Measurements from ENCODE around the gene ADARB1. TPM values are rescaled to one million over a fixed set of nuclear protein-coding genes. Genes with fewer than 3 reads are reported as not detected.

ADARB1 gene
- total RNA-seq, 1 experiment from 2014 or later = 31.9 TPM

- no peak for DNase-seq (ENCODE audit: low spot score)
- TF ChIP-seq EZH2 (IDR thresholded peaks at IDR 0.05; ENCODE audit: borderline replicate concordance, low read depth, low read length, poor library complexity, severe bottlenecking) (no peak), CTCF (conservative IDR thresholded peaks at IDR 0.05; ENCODE audit: low read depth, low read length) (no peak)
- Histone ChIP-seq H3K4me3 (ENCODE audit: low read depth, low read length, poor library complexity, severe bottlenecking) (no peak overlapping the region), H3K27ac (ENCODE audit: low read depth, low read length, poor library complexity, severe bottlenecking) (no peak overlapping the region), H3K4me1 (ENCODE audit: insufficient read depth, low read length, poor library complexity, severe bottlenecking) (peaks cover 12% of the 10 kb centered on the region), H3K27me3 (replicated peaks; ENCODE audit: insufficient read depth, low read depth, low read length, poor library complexity) (no peaks in the 10 kb centered on the region), H3K9me3 (ENCODE audit: low read depth, low read length, poor library complexity, severe bottlenecking) (peaks cover 4% of the 10 kb centered on the region), H3K36me3 (ENCODE audit: insufficient read depth, low read length, poor library complexity, severe bottlenecking) (no peaks in the 10 kb centered on the region)
- BruUV-seq (replicated peaks) = no TSS peak
- POLR2A ChIA-PET (ENCODE audit: low non-redundant PET) = no interaction called here
- intact Hi-C loops (cut with micrococcal nuclease; ENCODE audit: unreplicated experiment) = no loop called here
- CTCF ChIA-PET = no interaction called here
Measured at GRCh38 chr21:45049714-45050344, 24.6 kb upstream of the ADARB1 start.

GRCh38 chr21:45050345-45050796 is 24.0 kb upstream of the ADARB1 start:
- H3K4me1 ChIP-seq (ENCODE audit: insufficient read depth, low read length, poor library complexity, severe bottlenecking) = peaks cover 12% of the 10 kb centered on the region
- no peaks in the 10 kb centered on the region for H3K36me3 ChIP-seq (ENCODE audit: insufficient read depth, low read length, poor library complexity, severe bottlenecking)
- H3K27me3 ChIP-seq (replicated peaks; ENCODE audit: insufficient read depth, low read depth, low read length, poor library complexity) = no peaks in the 10 kb centered on the region
- no TSS peak for BruUV-seq (replicated peaks)
- no peak overlapping the region for H3K4me3 ChIP-seq (ENCODE audit: low read depth, low read length, poor library complexity, severe bottlenecking)
- TF ChIP-seq CTCF (conservative IDR thresholded peaks at IDR 0.05; ENCODE audit: low read depth, low read length) = no peak
- TF ChIP-seq EZH2 (IDR thresholded peaks at IDR 0.05; ENCODE audit: borderline replicate concordance, low read depth, low read length, poor library complexity, severe bottlenecking) = no peak
- intact Hi-C loops (cut with micrococcal nuclease; ENCODE audit: unreplicated experiment) = no loop called here
- peaks cover 4% of the 10 kb centered on the region for H3K9me3 ChIP-seq (ENCODE audit: low read depth, low read length, poor library complexity, severe bottlenecking)
- CTCF ChIA-PET = no interaction called here
- H3K27ac ChIP-seq (ENCODE audit: low read depth, low read length, poor library complexity, severe bottlenecking) = no peak overlapping the region
- no peak for DNase-seq (ENCODE audit: low spot score)
- POLR2A ChIA-PET (ENCODE audit: low non-redundant PET) = no interaction called here

GRCh38 chr21:45050797-45051489 is 23.4 kb upstream of the ADARB1 start:
- no peaks in the 10 kb centered on the region for H3K36me3 ChIP-seq (ENCODE audit: insufficient read depth, low read length, poor library complexity, severe bottlenecking)
- BruUV-seq (replicated peaks) = no TSS peak
- H3K4me1 ChIP-seq (ENCODE audit: insufficient read depth, low read length, poor library complexity, severe bottlenecking) = peaks cover 12% of the 10 kb centered on the region
- peaks cover 4% of the 10 kb centered on the region for H3K9me3 ChIP-seq (ENCODE audit: low read depth, low read length, poor library complexity, severe bottlenecking)
- peak; percentile 73 for DNase-seq (ENCODE audit: low spot score)
- TF ChIP-seq EZH2 (IDR thresholded peaks at IDR 0.05; ENCODE audit: borderline replicate concordance, low read depth, low read length, poor library complexity, severe bottlenecking) (no peak), CTCF (conservative IDR thresholded peaks at IDR 0.05; ENCODE audit: low read depth, low read length) (no peak)
- POLR2A ChIA-PET (ENCODE audit: low non-redundant PET) = no interaction called here
- H3K27me3 ChIP-seq (replicated peaks; ENCODE audit: insufficient read depth, low read depth, low read length, poor library complexity) = no peaks in the 10 kb centered on the region
- no peak overlapping the region for H3K27ac ChIP-seq (ENCODE audit: low read depth, low read length, poor library complexity, severe bottlenecking)
- intact Hi-C loops (cut with micrococcal nuclease; ENCODE audit: unreplicated experiment) = no loop called here
- H3K4me3 ChIP-seq (ENCODE audit: low read depth, low read length, poor library complexity, severe bottlenecking) = no peak overlapping the region
- CTCF ChIA-PET = interaction anchor here (0.6 kb wide), 1 partner anchor 88 kb away, joined by 3 read pairs; no protein-coding TSS in a partner anchor
